Measurements from ENCODE around the gene BSPH1. TPM values are rescaled to one million over a fixed set of nuclear protein-coding genes. Genes with fewer than 3 reads are reported as not detected.

BSPH1 gene
- total RNA-seq, 2 experiments from 2014 or later: not detected

DNA sequence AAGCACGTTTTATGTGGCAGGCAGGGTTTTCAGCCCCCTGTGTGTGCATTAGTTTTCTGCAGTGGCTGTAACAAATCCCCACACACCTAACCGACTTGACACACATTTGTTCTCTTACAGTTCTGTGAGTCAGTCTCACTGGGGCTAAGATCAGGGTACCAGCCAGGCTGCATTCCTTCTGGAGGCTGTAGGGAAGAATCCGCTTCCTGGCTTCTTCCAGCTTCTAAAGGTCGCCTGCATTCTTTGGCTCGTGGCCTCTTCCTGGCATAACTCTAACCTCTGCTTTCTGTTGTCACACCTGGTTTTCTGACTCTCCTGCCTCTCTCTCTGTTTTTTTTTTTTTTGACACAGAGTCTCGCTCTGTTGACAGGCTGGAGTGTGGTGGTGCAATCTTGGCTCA is 8.9 kb upstream of the BSPH1 start:
- H3K27ac Mint-ChIP-seq: no peak overlapping the region
- ChIA-PET POLR2A (no interaction called here), CTCF (no interaction called here)
- peaks cover 0 to 5% of the 10 kb centered on the region in 2 experiments for H3K27me3 ChIP-seq (ENCODE audit: control insufficient read depth in 1 of 2, insufficient read depth in 2 of 2, low read length in 2 of 2)
- no peak for DNase-seq
- no peaks in the 10 kb centered on the region for H3K4me1 Mint-ChIP-seq (ENCODE audit: low read depth)
- no peaks in the 10 kb centered on the region for H3K36me3 ChIP-seq (ENCODE audit: insufficient read depth, low read length)
- no peaks in the 10 kb centered on the region for H3K36me3 Mint-ChIP-seq (ENCODE audit: low read depth)
- H3K4me3 ChIP-seq (ENCODE audit: low read length): no peak overlapping the region
- no peak overlapping the region for H3K27ac ChIP-seq (ENCODE audit: low read depth in 1 of 2, low read length in 2 of 2)
- H3K9me3 Mint-ChIP-seq: no peaks in the 10 kb centered on the region
- H3K9me3 ChIP-seq (ENCODE audit: control insufficient read depth in 1 of 2, insufficient read depth in 1 of 2, low read length in 2 of 2): no peaks in the 10 kb centered on the region
- H3K4me1 ChIP-seq (ENCODE audit: insufficient read depth, low read length): no peaks in the 10 kb centered on the region
- H3K4me3 Mint-ChIP-seq: no peak overlapping the region
- intact Hi-C loops (cut with DNase I, micrococcal nuclease): no loop called here
- H3K27me3 Mint-ChIP-seq: peaks cover 40% of the 10 kb centered on the region
- ATAC-seq (ENCODE audit: poor library complexity): no peak
- TF ChIP-seq, protein P1, sequence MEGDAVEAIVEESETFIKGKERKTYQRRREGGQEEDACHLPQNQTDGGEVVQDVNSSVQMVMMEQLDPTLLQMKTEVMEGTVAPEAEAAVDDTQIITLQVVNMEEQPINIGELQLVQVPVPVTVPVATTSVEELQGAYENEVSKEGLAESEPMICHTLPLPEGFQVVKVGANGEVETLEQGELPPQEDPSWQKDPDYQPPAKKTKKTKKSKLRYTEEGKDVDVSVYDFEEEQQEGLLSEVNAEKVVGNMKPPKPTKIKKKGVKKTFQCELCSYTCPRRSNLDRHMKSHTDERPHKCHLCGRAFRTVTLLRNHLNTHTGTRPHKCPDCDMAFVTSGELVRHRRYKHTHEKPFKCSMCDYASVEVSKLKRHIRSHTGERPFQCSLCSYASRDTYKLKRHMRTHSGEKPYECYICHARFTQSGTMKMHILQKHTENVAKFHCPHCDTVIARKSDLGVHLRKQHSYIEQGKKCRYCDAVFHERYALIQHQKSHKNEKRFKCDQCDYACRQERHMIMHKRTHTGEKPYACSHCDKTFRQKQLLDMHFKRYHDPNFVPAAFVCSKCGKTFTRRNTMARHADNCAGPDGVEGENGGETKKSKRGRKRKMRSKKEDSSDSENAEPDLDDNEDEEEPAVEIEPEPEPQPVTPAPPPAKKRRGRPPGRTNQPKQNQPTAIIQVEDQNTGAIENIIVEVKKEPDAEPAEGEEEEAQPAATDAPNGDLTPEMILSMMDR (IDR thresholded peaks at IDR 0.05): no peak

DNA sequence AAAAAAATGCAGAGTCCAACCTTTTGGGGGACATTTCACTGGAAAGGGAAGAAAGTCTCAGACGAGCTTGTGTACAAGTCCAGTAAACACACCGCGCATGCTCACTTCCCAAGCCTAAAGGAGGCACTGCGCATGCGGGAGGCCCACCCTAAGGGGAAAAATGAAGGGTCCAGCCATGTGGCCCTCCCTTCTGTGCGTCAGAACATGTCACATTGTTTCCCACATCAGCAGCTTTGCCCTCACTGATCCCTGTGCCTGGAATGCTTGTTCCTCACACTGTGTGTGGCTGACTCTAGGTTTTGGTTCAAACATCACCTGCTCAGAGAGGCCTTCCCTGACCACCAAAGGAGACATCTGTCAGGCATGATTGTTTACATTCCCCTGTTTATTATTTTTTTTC is 6.8 kb upstream of the BSPH1 start:
- H3K4me1 Mint-ChIP-seq (ENCODE audit: low read depth): no peaks in the 10 kb centered on the region
- DNase-seq (no peak), ATAC-seq (ENCODE audit: poor library complexity) (no peak)
- H3K4me3 ChIP-seq (ENCODE audit: low read length): no peak overlapping the region
- H3K27me3 Mint-ChIP-seq: peaks cover 37% of the 10 kb centered on the region
- H3K36me3 ChIP-seq (ENCODE audit: insufficient read depth, low read length): no peaks in the 10 kb centered on the region
- H3K27ac ChIP-seq (ENCODE audit: low read depth in 1 of 2, low read length in 2 of 2): no peak overlapping the region
- H3K36me3 Mint-ChIP-seq (ENCODE audit: low read depth): no peaks in the 10 kb centered on the region
- TF ChIP-seq, protein P1 (IDR thresholded peaks at IDR 0.05): no peak
- H3K9me3 Mint-ChIP-seq: no peaks in the 10 kb centered on the region
- POLR2A ChIA-PET: no interaction called here
- no peaks in the 10 kb centered on the region for H3K9me3 ChIP-seq (ENCODE audit: control insufficient read depth in 1 of 2, insufficient read depth in 1 of 2, low read length in 2 of 2)
- CTCF ChIA-PET: no interaction called here
- intact Hi-C loops (cut with DNase I, micrococcal nuclease): no loop called here
- no peak overlapping the region for H3K4me3 Mint-ChIP-seq
- peaks cover 3 to 10% of the 10 kb centered on the region in 2 experiments for H3K27me3 ChIP-seq (ENCODE audit: control insufficient read depth in 1 of 2, insufficient read depth in 2 of 2, low read length in 2 of 2)
- no peaks in the 10 kb centered on the region for H3K4me1 ChIP-seq (ENCODE audit: insufficient read depth, low read length)
- H3K27ac Mint-ChIP-seq: no peak overlapping the region

DNA sequence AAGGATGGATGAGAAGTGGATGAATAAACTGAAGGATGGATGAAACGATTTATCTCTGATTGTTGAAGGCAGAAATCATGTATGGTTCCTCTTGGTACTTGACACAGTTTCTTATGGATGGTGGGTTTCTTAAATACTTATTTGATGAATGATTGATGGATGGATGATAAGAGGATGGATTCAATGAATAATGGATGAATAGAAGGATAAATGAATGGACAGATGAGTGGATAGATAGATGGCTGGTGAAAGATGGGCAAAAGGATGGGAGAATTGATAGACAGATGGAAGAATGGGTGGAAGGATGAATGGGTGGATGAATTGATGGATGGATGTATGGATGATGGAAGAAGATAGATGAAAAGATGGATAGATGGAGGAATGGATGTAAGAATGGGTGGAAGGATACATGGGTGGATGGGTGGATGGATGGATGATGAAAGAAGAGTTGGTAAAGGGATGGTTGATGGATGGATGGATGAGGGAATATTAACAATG is 4.3 kb upstream of the BSPH1 start:
- DNase-seq (no peak), ATAC-seq (ENCODE audit: poor library complexity) (no peak)
- H3K27me3 Mint-ChIP-seq: peaks cover 23% of the 10 kb centered on the region
- intact Hi-C loops (cut with DNase I, micrococcal nuclease): no loop called here
- no peaks in the 10 kb centered on the region for H3K4me1 ChIP-seq (ENCODE audit: insufficient read depth, low read length)
- no peak overlapping the region for H3K27ac Mint-ChIP-seq
- no peak overlapping the region for H3K4me3 ChIP-seq (ENCODE audit: low read length)
- CTCF ChIA-PET: no interaction called here
- no peaks in the 10 kb centered on the region for H3K4me1 Mint-ChIP-seq (ENCODE audit: low read depth)
- H3K27ac ChIP-seq (ENCODE audit: low read depth in 1 of 2, low read length in 2 of 2): no peak overlapping the region
- TF ChIP-seq, protein P1 (IDR thresholded peaks at IDR 0.05): no peak
- H3K9me3 Mint-ChIP-seq: no peaks in the 10 kb centered on the region
- H3K27me3 ChIP-seq (ENCODE audit: control insufficient read depth in 1 of 2, insufficient read depth in 2 of 2, low read length in 2 of 2): peaks cover 5 to 12% of the 10 kb centered on the region in 2 experiments
- no peak overlapping the region for H3K4me3 Mint-ChIP-seq
- POLR2A ChIA-PET: no interaction called here
- no peaks in the 10 kb centered on the region for H3K36me3 ChIP-seq (ENCODE audit: insufficient read depth, low read length)
- H3K9me3 ChIP-seq (ENCODE audit: control insufficient read depth in 1 of 2, insufficient read depth in 1 of 2, low read length in 2 of 2): no peaks in the 10 kb centered on the region
- no peaks in the 10 kb centered on the region for H3K36me3 Mint-ChIP-seq (ENCODE audit: low read depth)
